Measurements from ENCODE around the gene ZNRF1.

Gene ZNRF1

GRCh38 chr16:75065521-75066149, 66.8 kb downstream of the ZNRF1 start:
- Histone ChIP-seq H3K36me3 (ENCODE audit: control insufficient read depth in 1 of 2, insufficient read depth in 2 of 2, low read length in 2 of 2) (no peaks in the 10 kb centered on the region), H3K27me3 (ENCODE audit: insufficient read depth, low read length) (no peaks in the 10 kb centered on the region), H2BK12ac (ENCODE audit: low read length) (no peak overlapping the region), H3K9me3 (ENCODE audit: insufficient read depth, low read depth, low read length) (no peaks in the 10 kb centered on the region), H2AK5ac (ENCODE audit: low read length) (no peak overlapping the region), H2BK5ac (ENCODE audit: low read depth, low read length, poor library complexity) (no peak overlapping the region), H2BK120ac (ENCODE audit: insufficient read depth, low read length, poor library complexity) (no peak overlapping the region), H3K4me1 (ENCODE audit: control insufficient read depth in 1 of 2, insufficient read depth in 2 of 2, low read length in 2 of 2) (peaks cover 28% of the 10 kb centered on the region in 2 experiments), H3K4ac (ENCODE audit: low read depth, low read length) (peak overlapping the region; percentile 75), H3K18ac (ENCODE audit: low read length) (no peak overlapping the region), H4K91ac (ENCODE audit: low read depth, low read length) (no peak overlapping the region), H4K8ac (ENCODE audit: low read depth, low read length) (no peak overlapping the region), H3K14ac (ENCODE audit: low read length) (no peak overlapping the region), H3K9ac (ENCODE audit: low read length) (no peak overlapping the region), H3K79me1 (ENCODE audit: low read length) (peaks cover 14% of the 10 kb centered on the region), H3K4me3 (ENCODE audit: low read depth, low read length) (no peak overlapping the region), H3K4me2 (ENCODE audit: low read length) (no peak overlapping the region), H3K23ac (ENCODE audit: low read length) (no peak overlapping the region), H2AFZ (ENCODE audit: insufficient read depth, low read length, poor library complexity) (no peak overlapping the region), H3K79me2 (ENCODE audit: control insufficient read depth, insufficient read depth, low read length, poor library complexity) (peaks cover 13% of the 10 kb centered on the region), H3K27ac (ENCODE audit: low read depth, low read length) (no peak overlapping the region), H4K12ac (ENCODE audit: low read depth, low read length) (no peak overlapping the region)
- WGBS (ENCODE audit: extremely low coverage, insufficient coverage, insufficient read length): 100% methylated on average over 1 of the region's 7 CpGs
- DNase-seq: no peak

- Histone ChIP-seq H2BK5ac (ENCODE audit: low read depth, low read length, poor library complexity) (no peak overlapping the region), H4K91ac (ENCODE audit: low read depth, low read length) (no peak overlapping the region), H3K23ac (ENCODE audit: low read length) (no peak overlapping the region), H3K4me3 (ENCODE audit: low read depth, low read length) (no peak overlapping the region), H2AK5ac (ENCODE audit: low read length) (no peak overlapping the region), H3K4ac (ENCODE audit: low read depth, low read length) (no peak overlapping the region), H3K4me1 (ENCODE audit: control insufficient read depth in 1 of 2, insufficient read depth in 2 of 2, low read length in 2 of 2) (peaks cover 25 to 29% of the 10 kb centered on the region in 2 experiments), H3K4me2 (ENCODE audit: low read length) (no peak overlapping the region), H4K12ac (ENCODE audit: low read depth, low read length) (no peak overlapping the region), H2BK120ac (ENCODE audit: insufficient read depth, low read length, poor library complexity) (no peak overlapping the region), H3K36me3 (ENCODE audit: control insufficient read depth in 1 of 2, insufficient read depth in 2 of 2, low read length in 2 of 2) (no peaks in the 10 kb centered on the region), H3K27ac (ENCODE audit: low read depth, low read length) (no peak overlapping the region), H3K27me3 (ENCODE audit: insufficient read depth, low read length) (no peaks in the 10 kb centered on the region), H2AFZ (ENCODE audit: insufficient read depth, low read length, poor library complexity) (no peak overlapping the region), H3K79me2 (ENCODE audit: control insufficient read depth, insufficient read depth, low read length, poor library complexity) (peaks cover 13% of the 10 kb centered on the region), H4K8ac (ENCODE audit: low read depth, low read length) (no peak overlapping the region), H3K9ac (ENCODE audit: low read length) (no peak overlapping the region), H3K14ac (ENCODE audit: low read length) (no peak overlapping the region), H3K79me1 (ENCODE audit: low read length) (peaks cover 12% of the 10 kb centered on the region), H2BK12ac (ENCODE audit: low read length) (no peak overlapping the region), H3K18ac (ENCODE audit: low read length) (no peak overlapping the region), H3K9me3 (ENCODE audit: insufficient read depth, low read depth, low read length) (no peaks in the 10 kb centered on the region)
- no peak for DNase-seq
- no CpG with 5 or more reads among the region's 6 CpGs for WGBS (ENCODE audit: extremely low coverage, insufficient coverage, insufficient read length)
Observed at GRCh38 chr16:75066861-75067447, 68.1 kb downstream of the ZNRF1 start.

GRCh38 chr16:75068085-75069031, 69.5 kb downstream of the ZNRF1 start:
- Histone ChIP-seq H4K12ac (ENCODE audit: low read depth, low read length) (no peak overlapping the region), H3K4me3 (ENCODE audit: low read depth, low read length) (no peak overlapping the region), H3K9me3 (ENCODE audit: insufficient read depth, low read depth, low read length) (no peaks in the 10 kb centered on the region), H3K14ac (ENCODE audit: low read length) (peak overlapping the region; percentile 47), H4K91ac (ENCODE audit: low read depth, low read length) (no peak overlapping the region), H2AK5ac (ENCODE audit: low read length) (no peak overlapping the region), H2BK12ac (ENCODE audit: low read length) (peak overlapping the region; percentile 20), H3K27me3 (ENCODE audit: insufficient read depth, low read length) (no peaks in the 10 kb centered on the region), H3K4me1 (ENCODE audit: control insufficient read depth in 1 of 2, insufficient read depth in 2 of 2, low read length in 2 of 2) (peaks cover 18 to 24% of the 10 kb centered on the region in 2 experiments), H3K23ac (ENCODE audit: low read length) (no peak overlapping the region), H3K18ac (ENCODE audit: low read length) (peak overlapping the region; percentile 66), H3K79me1 (ENCODE audit: low read length) (peaks cover 4% of the 10 kb centered on the region), H3K27ac (ENCODE audit: low read depth, low read length) (no peak overlapping the region), H3K4me2 (ENCODE audit: low read length) (no peak overlapping the region), H2BK5ac (ENCODE audit: low read depth, low read length, poor library complexity) (no peak overlapping the region), H2AFZ (ENCODE audit: insufficient read depth, low read length, poor library complexity) (no peak overlapping the region), H3K4ac (ENCODE audit: low read depth, low read length) (peak overlapping the region; percentile 71), H3K9ac (ENCODE audit: low read length) (no peak overlapping the region), H4K8ac (ENCODE audit: low read depth, low read length) (no peak overlapping the region), H3K36me3 (ENCODE audit: control insufficient read depth in 1 of 2, insufficient read depth in 2 of 2, low read length in 2 of 2) (no peaks in the 10 kb centered on the region), H2BK120ac (ENCODE audit: insufficient read depth, low read length, poor library complexity) (no peak overlapping the region), H3K79me2 (ENCODE audit: control insufficient read depth, insufficient read depth, low read length, poor library complexity) (peaks cover 8% of the 10 kb centered on the region)
- no peak for DNase-seq
- no CpG with 5 or more reads among the region's 10 CpGs for WGBS (ENCODE audit: extremely low coverage, insufficient coverage, insufficient read length)

GRCh38 chr16:75070012-75070841, 71.4 kb downstream of the ZNRF1 start:
- Histone ChIP-seq H2BK12ac (ENCODE audit: low read length) (no peak overlapping the region), H3K18ac (ENCODE audit: low read length) (no peak overlapping the region), H3K4me2 (ENCODE audit: low read length) (peak overlapping the region; percentile 19), H3K9me3 (ENCODE audit: insufficient read depth, low read depth, low read length) (no peaks in the 10 kb centered on the region), H2BK5ac (ENCODE audit: low read depth, low read length, poor library complexity) (peak overlapping the region; percentile 18), H3K27me3 (ENCODE audit: insufficient read depth, low read length) (no peaks in the 10 kb centered on the region), H2AFZ (ENCODE audit: insufficient read depth, low read length, poor library complexity) (no peak overlapping the region), H3K4me1 (ENCODE audit: control insufficient read depth in 1 of 2, insufficient read depth in 2 of 2, low read length in 2 of 2) (peaks cover 18 to 28% of the 10 kb centered on the region in 2 experiments), H3K79me2 (ENCODE audit: control insufficient read depth, insufficient read depth, low read length, poor library complexity) (peaks cover 6% of the 10 kb centered on the region), H4K91ac (ENCODE audit: low read depth, low read length) (no peak overlapping the region), H2BK120ac (ENCODE audit: insufficient read depth, low read length, poor library complexity) (peak overlapping the region; percentile 30), H3K14ac (ENCODE audit: low read length) (no peak overlapping the region), H3K4me3 (ENCODE audit: low read depth, low read length) (no peak overlapping the region), H4K12ac (ENCODE audit: low read depth, low read length) (no peak overlapping the region), H3K23ac (ENCODE audit: low read length) (no peak overlapping the region), H3K36me3 (ENCODE audit: control insufficient read depth in 1 of 2, insufficient read depth in 2 of 2, low read length in 2 of 2) (no peaks in the 10 kb centered on the region), H3K27ac (ENCODE audit: low read depth, low read length) (peak overlapping the region; percentile 53), H3K79me1 (ENCODE audit: low read length) (peaks cover 2% of the 10 kb centered on the region), H4K8ac (ENCODE audit: low read depth, low read length) (no peak overlapping the region), H3K4ac (ENCODE audit: low read depth, low read length) (no peak overlapping the region), H3K9ac (ENCODE audit: low read length) (no peak overlapping the region), H2AK5ac (ENCODE audit: low read length) (no peak overlapping the region)
- DNase-seq: peak; percentile 65 to 84
- WGBS (ENCODE audit: extremely low coverage, insufficient coverage, insufficient read length): no CpG with 5 or more reads among the region's 11 CpGs
